ENCODE results near the gene PGGHG. TPM values are rescaled to one million over a fixed set of nuclear protein-coding genes. Genes with fewer than 3 reads are reported as not detected.

The PGGHG gene
- total RNA-seq, 1 experiment from 2014 or later: 5.2 TPM

DNA sequence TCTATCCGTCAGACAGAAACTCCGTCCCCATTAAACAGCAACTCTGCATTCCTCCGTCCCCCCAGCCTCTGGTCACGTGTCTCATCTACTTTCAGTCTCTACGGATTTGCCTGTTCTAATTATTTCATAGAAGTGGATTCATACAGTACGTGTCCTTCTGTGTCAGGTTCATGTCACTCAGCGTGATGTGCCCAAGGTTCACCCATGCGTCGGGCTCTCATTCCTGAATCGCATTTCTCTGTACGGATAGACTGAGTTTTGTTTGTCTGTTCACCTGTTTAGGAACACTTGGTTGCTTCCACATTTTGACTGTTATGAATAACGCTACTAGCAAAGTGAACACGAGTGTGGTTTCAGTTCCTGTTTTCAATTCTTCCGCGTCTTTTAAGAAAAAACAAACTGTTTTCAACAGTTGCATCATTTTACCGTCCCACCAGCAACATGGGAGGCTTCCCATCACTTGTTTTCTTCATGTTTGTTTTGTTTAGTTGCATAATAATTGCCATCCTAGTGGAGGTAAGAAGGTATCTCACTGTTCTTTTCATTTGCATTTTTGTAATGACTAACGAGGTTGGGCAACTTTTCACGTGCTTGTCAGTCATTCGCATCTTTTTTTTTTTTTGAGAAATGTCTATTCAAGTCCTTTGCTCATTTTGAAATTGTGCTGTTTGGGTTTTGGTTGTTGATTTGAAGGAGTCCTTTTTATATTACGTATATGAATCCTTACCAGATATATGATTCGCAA, 19.6 kb upstream of the PGGHG start:
- DNase-seq (ENCODE audit: low read depth): peak; percentile 42

DNA sequence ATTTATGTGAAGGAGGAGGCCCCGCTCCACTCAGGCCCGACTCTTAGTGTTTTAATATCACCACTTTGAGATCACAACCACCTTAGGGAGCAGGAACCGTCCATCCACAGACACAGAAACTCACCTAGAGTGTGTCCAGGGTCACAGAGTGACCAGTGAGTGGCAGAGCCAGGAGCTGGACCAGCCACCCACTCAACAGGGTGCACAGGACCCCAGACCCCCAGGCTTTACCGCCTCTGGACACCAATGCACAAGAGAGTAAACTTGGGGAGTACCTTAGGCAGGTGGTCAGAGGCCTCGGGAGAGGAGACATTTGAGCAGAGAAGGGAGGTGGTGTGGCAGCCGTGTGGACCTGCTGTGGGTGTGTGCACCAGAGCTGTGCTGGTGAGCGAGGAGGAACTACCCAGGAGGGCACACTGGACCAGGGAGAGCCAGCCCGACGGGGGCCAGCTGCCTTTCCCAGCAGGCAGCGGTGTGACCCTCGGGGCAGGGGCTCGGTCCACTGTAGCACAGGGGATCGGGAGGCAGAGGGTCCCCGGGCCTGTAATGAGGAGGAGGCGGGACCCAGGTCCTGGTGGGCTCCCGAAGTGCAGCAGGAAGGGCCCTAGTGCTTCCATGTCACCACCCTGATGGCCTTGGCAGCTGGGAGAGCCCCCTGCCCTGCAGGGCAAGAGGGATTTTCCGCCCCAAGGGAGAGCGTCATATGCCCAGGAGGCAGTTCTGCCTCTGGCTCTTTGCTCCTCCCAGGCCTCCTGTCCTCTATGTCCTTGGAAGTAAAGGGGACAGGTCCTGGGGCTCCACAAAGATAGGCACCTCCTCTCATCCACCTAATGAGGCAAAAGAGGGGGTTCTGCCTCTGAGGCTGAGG, 18.2 kb upstream of the PGGHG start:
- DNase-seq (ENCODE audit: low read depth): no peak

DNA sequence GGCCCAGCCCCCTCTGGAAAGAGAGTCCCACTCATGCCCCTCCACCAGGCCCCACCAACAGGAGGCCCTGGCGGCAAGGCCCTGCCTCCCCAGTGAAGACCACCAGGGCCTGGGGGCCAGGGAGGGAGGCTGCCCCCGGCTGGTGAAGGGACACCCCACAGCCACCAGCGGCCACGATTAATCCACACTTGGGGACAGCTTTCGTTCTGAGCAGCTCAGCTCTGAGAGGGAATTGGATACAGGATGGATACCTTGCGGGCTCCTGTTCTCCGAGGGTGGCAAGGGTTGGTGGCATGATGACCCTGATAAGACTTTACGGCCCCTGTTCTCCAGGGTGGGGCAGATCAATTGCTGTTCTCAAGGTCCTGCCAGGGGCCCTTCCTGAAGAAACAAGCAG, 17.6 kb upstream of the PGGHG start:
- no peak for DNase-seq (ENCODE audit: low read depth)

DNA sequence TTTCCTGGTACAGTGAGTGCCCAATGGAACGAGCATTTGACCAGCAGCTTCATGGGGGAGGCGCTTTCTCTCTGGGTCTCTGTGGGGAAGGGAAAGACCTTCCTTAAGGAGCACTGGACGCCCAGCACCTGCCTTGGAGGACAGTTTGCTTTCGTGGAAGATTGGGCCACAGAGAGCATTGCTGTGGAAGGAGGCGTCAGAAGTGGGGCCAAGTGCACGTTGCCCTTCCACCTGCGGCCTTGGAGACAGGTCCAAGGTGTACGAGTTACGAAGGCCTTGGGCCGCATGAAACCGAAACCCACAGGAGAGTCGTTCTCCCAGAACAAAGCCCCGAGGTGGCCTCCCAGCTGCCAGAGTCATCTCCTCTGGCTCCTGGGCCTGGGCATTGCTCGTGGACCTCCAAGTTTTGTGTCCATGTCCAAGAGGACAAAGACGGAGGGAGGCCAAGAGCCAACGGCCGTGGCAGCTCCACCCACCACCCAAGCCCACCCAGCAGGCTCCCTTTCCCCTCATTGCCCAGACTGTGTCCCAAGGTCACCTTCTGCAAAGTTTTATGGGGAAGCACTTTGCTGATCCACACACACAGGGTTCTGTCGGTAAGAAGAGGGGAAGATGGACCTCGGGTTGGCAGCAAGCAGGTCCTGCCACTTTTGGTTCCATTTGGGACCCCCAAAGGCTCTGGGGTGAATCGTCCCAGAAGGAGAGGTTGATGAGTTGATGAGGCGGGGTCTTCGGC, 16.6 kb upstream of the PGGHG start:
- DNase-seq (ENCODE audit: low read depth): no peak

DNA sequence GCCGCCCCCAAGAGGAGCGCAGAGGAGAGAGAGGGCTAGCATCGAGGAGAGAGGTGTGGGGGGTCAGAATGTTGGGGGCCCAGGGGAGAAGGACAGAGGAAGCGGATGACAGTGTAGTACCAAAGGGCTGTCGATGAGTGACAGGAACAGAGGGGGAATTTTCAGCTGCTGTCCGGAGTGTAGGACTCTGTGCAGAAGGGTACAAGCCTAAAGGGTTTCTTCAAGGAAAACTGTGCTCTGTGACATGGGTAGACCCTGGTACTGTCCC, 16.1 kb upstream of the PGGHG start:
- no peak for DNase-seq (ENCODE audit: low read depth)

DNA sequence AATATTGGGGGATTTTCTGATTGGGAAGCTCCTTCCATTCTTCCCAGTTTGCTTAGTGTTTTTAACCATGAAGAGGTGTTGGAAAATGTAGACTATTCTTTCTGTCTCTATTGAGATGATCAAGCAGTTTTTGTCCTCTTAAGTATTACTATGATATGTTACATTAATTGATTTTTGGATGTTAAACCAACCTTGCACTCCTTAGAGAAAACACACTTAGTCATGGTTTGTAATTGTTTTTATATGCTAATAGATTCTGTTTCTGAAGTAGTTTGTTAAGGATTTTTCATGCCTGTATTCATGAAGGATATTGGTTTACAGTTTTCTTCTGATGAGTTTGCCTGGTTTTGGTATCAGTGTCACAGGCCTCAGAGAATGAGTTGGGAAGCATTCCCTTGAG, 12.7 kb upstream of the PGGHG start:
- no peak for DNase-seq (ENCODE audit: low read depth)

DNA sequence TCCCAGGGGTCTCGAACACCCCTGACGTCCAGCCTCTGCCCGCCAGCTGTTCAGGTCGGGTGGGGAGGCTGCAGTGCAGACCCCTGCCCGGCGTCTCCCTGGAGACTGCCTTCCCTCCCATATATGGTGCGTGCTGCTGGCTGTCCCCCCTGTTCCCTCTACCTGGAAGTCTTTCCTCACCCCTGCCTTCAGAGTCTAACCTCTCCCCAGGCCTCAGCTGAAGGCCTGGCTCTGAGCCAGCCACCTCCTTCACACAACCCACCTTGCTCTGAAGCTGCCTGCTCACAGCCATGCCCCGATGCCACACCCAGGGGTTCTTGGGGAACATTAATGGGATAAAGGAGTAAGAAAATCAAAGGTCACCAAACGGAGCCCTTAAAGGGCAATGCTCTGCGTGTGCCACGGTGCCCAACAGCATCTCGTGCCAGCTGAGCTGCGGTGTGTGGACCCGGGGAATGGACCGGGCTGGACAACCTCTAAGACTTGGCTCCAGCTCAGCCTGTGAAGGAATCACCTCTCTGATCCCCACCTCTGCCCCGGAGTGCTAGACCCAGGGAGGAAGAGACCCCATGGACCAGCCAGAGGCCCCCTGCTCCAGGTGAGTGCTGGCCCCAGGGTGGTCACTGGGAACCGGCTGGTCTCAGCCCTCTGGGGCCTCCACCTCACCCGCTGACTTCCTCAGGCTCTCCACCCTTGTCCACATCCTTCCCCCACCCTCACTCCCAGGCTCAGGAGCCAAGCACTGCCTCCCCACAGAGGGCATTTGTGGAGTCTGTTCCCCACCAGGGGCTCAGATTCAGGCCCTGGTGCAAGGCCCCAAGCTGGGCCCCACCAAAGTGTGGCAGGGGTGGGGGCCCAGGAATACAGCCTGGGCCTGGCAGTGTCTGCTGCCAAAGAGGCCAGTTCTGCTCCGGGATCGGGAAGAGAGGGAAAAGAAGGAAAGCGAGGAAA, 10.7 kb upstream of the PGGHG start, which contains the start of gene NLRP6:
Gene NLRP6 (plus strand): TSS at position 407 of the 951 bp plus-strand sequence. CDS start 163 bp downstream, at position 570.
- no peak for DNase-seq (ENCODE audit: low read depth)

DNA sequence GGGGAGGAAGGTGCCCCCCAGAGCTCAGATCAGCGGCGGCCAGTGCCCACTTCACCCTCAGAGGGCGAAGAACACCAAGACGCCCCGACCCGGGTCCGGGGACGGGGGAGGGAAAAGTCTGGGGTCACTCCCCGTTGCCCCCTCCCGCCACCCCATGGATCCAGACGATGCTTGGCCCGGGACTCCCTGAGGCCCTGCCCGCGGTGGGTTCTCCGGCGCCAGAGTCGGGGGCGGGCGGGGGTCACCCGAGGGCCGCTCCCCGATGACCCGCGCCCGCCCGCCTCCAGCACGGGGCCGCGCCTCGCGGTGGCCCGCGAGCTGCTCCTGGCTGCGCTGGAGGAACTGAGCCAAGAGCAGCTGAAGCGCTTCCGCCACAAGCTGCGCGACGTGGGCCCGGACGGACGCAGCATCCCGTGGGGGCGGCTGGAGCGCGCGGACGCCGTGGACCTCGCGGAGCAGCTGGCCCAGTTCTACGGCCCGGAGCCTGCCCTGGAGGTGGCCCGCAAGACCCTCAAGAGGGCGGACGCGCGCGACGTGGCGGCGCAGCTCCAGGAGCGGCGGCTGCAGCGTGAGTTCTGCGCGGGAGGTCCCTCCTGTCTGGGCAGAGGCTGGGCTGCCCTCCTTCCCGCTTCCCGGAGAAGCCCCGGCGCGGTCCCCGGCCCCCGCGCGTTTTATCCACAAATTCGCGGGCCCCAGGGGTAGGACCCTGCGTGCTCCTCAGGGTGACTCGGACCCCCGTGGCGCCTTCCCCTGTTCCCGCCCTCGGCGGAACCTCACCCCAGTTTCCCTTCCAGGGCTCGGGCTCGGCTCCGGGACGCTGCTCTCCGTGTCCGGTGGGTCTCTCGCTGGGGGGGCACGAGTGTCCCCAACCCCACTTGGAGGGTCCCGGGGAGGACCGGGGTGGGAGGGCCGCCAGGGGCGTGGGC, 9.6 kb upstream of the PGGHG start:
- DNase-seq (ENCODE audit: low read depth): no peak

DNA sequence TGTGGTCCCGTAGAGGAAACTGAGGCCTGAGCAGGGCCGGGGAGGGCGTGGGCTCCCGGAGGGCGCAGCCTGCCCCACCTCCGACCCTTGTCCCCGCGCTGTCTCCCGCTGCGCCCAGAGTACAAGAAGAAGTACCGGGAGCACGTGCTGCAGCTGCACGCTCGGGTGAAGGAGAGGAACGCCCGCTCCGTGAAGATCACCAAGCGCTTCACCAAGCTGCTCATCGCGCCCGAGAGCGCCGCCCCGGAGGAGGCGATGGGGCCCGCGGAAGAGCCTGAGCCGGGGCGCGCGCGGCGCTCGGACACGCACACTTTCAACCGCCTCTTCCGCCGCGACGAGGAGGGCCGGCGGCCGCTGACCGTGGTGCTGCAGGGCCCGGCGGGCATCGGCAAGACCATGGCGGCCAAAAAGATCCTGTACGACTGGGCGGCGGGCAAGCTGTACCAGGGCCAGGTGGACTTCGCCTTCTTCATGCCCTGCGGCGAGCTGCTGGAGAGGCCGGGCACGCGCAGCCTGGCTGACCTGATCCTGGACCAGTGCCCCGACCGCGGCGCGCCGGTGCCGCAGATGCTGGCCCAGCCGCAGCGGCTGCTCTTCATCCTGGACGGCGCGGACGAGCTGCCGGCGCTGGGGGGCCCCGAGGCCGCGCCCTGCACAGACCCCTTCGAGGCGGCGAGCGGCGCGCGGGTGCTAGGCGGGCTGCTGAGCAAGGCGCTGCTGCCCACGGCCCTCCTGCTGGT, 8.8 kb upstream of the PGGHG start:
- no peak for DNase-seq (ENCODE audit: low read depth)

DNA sequence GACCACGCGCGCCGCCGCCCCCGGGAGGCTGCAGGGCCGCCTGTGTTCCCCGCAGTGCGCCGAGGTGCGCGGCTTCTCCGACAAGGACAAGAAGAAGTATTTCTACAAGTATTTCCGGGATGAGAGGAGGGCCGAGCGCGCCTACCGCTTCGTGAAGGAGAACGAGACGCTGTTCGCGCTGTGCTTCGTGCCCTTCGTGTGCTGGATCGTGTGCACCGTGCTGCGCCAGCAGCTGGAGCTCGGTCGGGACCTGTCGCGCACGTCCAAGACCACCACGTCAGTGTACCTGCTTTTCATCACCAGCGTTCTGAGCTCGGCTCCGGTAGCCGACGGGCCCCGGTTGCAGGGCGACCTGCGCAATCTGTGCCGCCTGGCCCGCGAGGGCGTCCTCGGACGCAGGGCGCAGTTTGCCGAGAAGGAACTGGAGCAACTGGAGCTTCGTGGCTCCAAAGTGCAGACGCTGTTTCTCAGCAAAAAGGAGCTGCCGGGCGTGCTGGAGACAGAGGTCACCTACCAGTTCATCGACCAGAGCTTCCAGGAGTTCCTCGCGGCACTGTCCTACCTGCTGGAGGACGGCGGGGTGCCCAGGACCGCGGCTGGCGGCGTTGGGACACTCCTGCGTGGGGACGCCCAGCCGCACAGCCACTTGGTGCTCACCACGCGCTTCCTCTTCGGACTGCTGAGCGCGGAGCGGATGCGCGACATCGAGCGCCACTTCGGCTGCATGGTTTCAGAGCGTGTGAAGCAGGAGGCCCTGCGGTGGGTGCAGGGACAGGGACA, 8.0 kb upstream of the PGGHG start:
- DNase-seq (ENCODE audit: low read depth): no peak

DNA sequence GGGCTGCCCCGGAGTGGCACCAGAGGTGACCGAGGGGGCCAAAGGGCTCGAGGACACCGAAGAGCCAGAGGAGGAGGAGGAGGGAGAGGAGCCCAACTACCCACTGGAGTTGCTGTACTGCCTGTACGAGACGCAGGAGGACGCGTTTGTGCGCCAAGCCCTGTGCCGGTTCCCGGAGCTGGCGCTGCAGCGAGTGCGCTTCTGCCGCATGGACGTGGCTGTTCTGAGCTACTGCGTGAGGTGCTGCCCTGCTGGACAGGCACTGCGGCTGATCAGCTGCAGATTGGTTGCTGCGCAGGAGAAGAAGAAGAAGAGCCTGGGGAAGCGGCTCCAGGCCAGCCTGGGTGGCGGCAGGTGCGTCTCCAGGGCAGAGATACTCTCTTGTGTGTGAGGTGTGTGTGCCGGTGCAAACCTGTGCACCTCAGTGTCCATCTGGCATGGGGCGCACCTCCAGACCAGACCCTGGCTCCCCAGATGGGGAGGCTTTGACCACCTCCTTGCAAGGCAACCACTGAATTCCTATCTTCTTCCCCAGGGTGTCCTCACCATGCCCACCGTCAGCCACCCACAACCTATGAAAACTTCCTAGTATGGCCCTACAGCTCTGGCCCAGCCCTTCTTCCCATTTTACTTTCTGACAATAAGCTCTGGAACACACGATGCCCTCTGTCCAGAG, 7.3 kb upstream of the PGGHG start:
- DNase-seq (ENCODE audit: low read depth): no peak

DNA sequence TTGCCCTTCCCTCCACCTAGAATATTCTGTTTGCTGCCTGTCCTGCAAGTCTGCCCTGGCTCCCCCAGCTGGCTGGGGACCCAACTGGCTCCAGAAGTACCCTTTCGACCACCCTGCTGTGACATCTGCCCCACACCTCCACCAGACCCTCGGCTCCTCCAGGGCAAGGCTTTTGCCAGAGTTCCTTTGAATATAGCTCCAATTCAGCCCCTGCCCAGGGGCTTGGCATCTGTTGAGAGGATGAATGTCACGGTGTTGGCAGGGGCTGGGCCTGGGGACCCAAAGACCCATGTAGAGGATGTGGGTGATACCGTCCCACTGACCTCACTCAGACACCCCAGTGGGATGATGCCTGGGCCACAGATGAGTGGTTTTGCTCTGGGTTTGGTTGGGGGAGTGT, 6.8 kb upstream of the PGGHG start:
- no peak for DNase-seq (ENCODE audit: low read depth)

DNA sequence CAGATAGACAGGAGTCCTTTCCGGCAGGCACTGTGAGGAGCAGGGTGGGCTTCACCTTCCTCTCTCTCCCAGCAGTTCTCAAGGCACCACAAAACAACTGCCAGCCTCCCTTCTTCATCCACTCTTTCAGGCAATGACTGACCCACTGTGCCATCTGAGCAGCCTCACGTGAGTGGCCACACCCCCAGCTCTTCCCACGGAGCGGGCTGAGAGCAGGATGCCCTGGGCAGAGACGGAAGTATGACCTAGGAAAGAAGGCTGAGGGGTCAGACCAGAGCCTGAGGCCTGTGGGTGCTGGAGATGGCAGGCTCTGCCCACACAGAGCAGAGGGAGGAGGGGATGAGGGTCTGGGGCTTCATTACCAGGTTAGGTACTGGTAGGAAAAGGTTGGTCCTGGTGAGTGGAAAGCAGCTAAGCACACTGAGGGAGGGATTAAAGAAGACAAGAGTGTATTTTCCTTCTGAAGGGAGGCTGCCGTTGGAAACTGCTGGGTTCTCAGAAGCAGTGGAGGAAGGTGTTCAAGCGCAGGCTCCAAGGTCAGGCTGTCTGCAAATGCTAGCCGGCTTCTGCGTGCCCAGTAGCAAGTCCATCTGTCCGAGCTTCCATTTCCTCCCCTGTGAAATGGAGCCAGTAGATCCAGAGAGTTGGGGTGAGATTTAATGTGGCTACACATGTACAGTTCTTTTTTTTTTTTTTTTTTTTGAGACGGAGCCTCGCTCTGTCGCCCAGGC, 6.1 kb upstream of the PGGHG start:
- DNase-seq (ENCODE audit: low read depth): no peak

DNA sequence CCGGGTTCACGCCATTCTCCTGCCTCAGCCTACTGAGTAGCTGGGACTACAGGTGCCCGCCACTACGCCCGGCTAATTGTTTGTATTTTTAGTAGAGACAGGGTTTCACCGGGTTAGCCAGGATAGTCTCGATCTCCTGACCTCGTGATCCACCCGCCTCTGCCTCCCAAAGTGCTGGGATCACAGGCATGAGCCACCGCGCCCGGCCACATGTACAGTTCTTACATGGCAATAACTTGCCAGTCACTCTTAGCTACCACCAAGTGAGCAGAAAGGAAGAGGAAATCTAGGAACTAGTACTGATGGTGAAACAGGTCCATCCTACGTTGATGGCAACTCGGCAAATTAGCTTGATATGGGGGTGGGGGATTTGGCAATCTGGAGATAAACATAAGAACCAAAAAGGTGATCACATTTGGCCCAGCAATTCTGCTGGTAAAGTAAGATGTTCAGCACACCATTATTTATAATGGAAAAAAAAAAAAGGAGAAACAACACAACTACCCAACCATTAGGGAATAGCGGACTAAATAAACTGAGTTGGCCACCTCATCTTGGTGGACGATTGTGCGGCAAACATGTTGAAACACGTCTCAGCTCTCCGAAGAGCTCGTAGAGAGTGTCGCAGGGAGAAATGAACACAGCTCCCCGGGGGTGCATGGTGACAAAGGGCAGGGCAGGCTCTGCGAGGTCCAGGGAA, 5.4 kb upstream of the PGGHG start:
- DNase-seq (ENCODE audit: low read depth): no peak

DNA sequence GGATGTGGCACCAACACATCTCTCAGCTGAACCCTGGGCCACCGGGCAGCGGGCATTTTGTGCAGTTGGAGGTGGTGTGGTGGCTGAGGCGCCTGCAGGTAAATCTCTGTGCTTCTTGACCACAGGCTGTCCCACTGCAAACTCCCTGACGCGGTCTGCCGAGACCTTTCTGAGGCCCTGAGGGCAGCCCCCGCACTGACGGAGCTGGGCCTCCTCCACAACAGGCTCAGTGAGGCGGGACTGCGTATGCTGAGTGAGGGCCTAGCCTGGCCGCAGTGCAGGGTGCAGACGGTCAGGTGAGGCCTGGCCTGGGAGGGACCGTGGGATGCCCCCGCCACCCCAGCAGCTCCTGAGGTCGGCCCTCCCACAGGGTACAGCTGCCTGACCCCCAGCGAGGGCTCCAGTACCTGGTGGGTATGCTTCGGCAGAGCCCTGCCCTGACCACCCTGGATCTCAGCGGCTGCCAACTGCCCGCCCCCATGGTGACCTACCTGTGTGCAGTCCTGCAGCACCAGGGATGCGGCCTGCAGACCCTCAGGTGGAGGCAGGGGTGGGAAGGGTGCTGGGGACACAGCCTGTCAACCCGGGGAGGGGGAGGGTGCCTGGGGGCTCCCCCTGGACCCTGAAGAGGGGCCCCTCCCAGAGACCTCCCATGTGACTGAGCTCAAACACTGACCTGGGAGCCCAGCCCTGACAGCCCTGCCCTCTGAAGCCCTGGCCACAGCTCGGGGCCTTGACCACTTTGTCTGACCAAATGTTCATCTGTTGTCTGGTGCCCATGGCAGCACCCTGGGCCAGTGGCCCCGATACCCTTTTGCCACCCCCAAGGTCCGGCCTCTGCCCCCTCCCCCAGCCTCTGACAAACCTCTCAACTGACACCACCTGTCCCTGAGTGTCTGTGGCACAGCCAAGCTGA, 4.6 kb upstream of the PGGHG start:
- DNase-seq (ENCODE audit: low read depth): no peak

Measured in LHCN-M2 (cell line).